ENCODE results near the gene LMCD1. TPM values are rescaled to one million over a fixed set of nuclear protein-coding genes. Genes with fewer than 3 reads are reported as not detected.

Gene LMCD1
- total and polyA plus RNA-seq, 9 donors, result 42.1 to 146 (median 127) TPM

DNA sequence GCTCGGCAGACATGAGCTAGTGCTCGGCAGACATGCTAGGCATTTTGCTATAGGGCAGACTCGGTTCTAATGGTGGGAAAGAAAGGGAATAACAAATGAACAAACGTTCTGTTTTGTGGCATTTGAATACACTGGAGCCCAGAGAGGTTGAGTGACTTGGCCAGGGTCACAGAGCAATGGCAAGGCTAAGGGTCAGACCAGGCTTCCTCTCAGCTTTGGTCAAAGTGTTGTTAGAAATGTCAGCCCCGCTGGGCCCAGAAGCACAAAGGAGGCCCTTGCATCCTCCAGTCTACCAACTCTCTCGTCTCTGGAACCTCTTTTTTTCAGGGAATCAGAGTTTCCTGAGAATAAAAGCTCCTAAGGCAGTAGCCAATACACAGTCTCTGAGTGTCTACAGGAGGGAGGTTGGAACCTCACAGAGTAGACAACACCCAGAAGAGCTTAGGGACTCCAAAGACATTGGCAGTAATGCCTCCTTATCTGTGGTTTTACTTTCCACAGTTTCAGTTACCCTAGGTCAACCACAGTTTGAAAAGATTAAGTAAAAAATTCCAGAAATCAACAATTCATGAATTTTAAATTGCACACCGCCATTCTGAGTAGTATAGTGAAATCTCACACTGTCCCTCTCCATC lies 95.7 kb downstream of the LMCD1 start:
- no peaks in the 10 kb centered on the region for H3K9me3 ChIP-seq
- WGBS, 3 donors, result 83 to 87% (median 85%) methylated on average over 7 of the region's 7 CpGs
- no peak for TF ChIP-seq POLR2A (IDR thresholded peaks at IDR 0.05)
- TF ChIP-seq EP300 (IDR thresholded peaks at IDR 0.05), result no peak
- TF ChIP-seq, protein P1, sequence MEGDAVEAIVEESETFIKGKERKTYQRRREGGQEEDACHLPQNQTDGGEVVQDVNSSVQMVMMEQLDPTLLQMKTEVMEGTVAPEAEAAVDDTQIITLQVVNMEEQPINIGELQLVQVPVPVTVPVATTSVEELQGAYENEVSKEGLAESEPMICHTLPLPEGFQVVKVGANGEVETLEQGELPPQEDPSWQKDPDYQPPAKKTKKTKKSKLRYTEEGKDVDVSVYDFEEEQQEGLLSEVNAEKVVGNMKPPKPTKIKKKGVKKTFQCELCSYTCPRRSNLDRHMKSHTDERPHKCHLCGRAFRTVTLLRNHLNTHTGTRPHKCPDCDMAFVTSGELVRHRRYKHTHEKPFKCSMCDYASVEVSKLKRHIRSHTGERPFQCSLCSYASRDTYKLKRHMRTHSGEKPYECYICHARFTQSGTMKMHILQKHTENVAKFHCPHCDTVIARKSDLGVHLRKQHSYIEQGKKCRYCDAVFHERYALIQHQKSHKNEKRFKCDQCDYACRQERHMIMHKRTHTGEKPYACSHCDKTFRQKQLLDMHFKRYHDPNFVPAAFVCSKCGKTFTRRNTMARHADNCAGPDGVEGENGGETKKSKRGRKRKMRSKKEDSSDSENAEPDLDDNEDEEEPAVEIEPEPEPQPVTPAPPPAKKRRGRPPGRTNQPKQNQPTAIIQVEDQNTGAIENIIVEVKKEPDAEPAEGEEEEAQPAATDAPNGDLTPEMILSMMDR (IDR thresholded peaks at IDR 0.05), result no peak

DNA sequence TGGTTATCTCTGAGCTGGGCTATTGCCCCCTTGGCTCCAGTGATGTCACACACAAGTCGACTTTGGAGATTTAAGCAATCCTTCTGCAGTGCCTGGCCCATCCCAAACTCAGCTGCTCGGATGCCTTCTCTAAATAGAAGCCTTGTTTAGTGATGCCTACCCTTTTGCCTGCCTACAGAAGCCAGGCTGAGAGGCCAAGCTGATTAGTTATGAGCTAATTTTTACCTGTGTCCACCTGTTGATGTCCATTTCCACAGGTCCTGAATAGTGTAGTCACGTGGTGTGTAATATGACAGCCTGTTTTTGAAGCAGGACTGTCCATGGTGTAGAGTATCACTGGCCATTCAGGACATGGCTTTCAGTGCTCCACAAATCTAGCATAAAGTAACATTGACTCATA lies 97.5 kb downstream of the LMCD1 start:
- intact Hi-C loops (cut with DNase I), result no loop called here
- WGBS, 3 donors, result 69 to 83% (median 78%) methylated on average over 3 of the region's 3 CpGs
- no peak overlapping the region for H3K27ac ChIP-seq
- no peaks in the 10 kb centered on the region for H3K27me3 ChIP-seq
- no peak overlapping the region for H3K4me3 ChIP-seq
- no peak for DNase-seq
- no peaks in the 10 kb centered on the region for H3K9me3 ChIP-seq
- TF ChIP-seq, protein P1 (IDR thresholded peaks at IDR 0.05), result no peak
- TF ChIP-seq EP300 (IDR thresholded peaks at IDR 0.05) (no peak), POLR2A (IDR thresholded peaks at IDR 0.05) (no peak)
- no peaks in the 10 kb centered on the region for H3K36me3 ChIP-seq
- peaks cover 2% of the 10 kb centered on the region for H3K4me1 ChIP-seq (ENCODE audit: insufficient read depth)

More for the DNA sequence above, 95.7 kb downstream of the LMCD1 start:
- no peak overlapping the region for H3K4me3 ChIP-seq
- H3K36me3 ChIP-seq, result no peaks in the 10 kb centered on the region
- H3K27ac ChIP-seq, result no peak overlapping the region
- H3K27me3 ChIP-seq, result no peaks in the 10 kb centered on the region
- DNase-seq, result no peak
- intact Hi-C loops (cut with DNase I), result no loop called here
- H3K4me1 ChIP-seq (ENCODE audit: insufficient read depth), result no peaks in the 10 kb centered on the region

DNA sequence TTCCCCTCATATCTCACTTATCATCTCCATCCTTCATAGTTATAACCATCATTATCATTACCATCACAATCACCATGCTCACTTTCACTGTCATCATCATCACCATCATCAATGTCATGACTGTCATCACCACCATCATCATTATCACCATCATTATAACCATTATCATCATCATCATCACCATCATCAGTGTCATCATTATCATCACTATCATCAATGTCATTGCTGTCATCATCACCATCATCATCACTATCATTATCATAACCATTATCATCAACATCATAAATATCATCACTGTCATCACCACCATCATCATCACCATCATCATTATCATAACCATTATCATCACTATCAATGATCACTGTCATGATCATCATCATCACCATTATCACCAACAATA lies 98.8 kb downstream of the LMCD1 start:
- intact Hi-C loops (cut with DNase I), result no loop called here
- no peaks in the 10 kb centered on the region for H3K36me3 ChIP-seq
- TF ChIP-seq POLR2A (IDR thresholded peaks at IDR 0.05) (no peak), EP300 (IDR thresholded peaks at IDR 0.05) (no peak)
- TF ChIP-seq, protein P1 (IDR thresholded peaks at IDR 0.05), result no peak
- no peak overlapping the region for H3K27ac ChIP-seq
- H3K4me3 ChIP-seq, result no peak overlapping the region
- H3K4me1 ChIP-seq (ENCODE audit: insufficient read depth), result peaks cover 2% of the 10 kb centered on the region
- no peaks in the 10 kb centered on the region for H3K9me3 ChIP-seq
- no peak for DNase-seq
- no peaks in the 10 kb centered on the region for H3K27me3 ChIP-seq

DNA sequence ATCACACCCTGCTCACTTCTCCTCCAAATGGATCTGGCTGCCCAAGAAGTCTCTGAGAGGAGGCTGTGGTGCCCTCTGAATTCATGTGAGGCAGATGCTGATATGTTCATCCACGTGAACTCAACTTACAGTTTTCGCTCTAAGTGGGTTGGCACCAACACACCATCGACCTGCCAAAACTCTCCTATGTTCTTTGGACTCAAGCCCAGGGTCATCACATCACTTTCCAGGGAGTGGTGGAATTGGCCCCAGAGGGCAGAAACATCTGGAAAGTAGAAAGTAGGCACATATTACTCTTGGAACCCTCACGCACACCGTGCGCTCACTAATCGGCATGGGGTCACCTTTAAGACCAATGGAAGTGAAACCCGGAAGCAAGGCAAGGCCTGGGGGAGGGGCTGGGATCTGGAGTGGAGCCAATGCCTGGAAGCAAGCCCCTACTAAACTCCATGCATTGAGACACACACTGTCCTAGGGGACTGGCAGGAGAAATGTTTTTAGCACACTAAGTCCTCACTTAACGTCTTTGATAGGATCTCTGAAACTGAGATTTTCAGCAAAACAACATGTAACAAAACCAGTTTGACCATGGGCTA lies 101.6 kb downstream of the LMCD1 start:
- TF ChIP-seq EP300 (IDR thresholded peaks at IDR 0.05) (no peak), POLR2A (IDR thresholded peaks at IDR 0.05) (no peak)
- TF ChIP-seq, protein P1 (IDR thresholded peaks at IDR 0.05), result no peak
- H3K4me1 ChIP-seq (ENCODE audit: insufficient read depth), result peaks cover 8% of the 10 kb centered on the region
- no peak overlapping the region for H3K4me3 ChIP-seq
- H3K36me3 ChIP-seq, result no peaks in the 10 kb centered on the region
- no peak for DNase-seq
- no peak overlapping the region for H3K27ac ChIP-seq
- intact Hi-C loops (cut with DNase I), result no loop called here
- WGBS, 3 donors, result 52 to 57% (median 53%) methylated on average over 9 of the region's 9 CpGs
- H3K27me3 ChIP-seq, result no peaks in the 10 kb centered on the region
- no peaks in the 10 kb centered on the region for H3K9me3 ChIP-seq
